Loucy (cell line): ENCODE measurements around the gene PEX14.

Source experiments
- CTCF ChIP-seq: fragments of 200-600 bp; sonication (generic); conservative IDR thresholded peaks from 2 replicates; pipeline ENCODE4 v1.5.1; 2014; ENCODE audit warnings: mild to moderate bottlenecking, antibody characterized with exemption, low read length
- EZH2phosphoT487 ChIP-seq: fragments of 200-600 bp; IDR thresholded peaks from 2 replicates; pipeline ENCODE4 v1.6.1; 2018; ENCODE audit warnings: antibody characterized with exemption, mild to moderate bottlenecking, moderate library complexity, borderline replicate concordance

- TF ChIP-seq CTCF (no peak), EZH2phosphoT487 (no peak)
These were observed 199.5 kb downstream of the PEX14 start for GRCh38 chr1:10674222-10674621.
